ENCODE results near the gene ARFIP1.

GRCh38 chr4:152887981-152888380 lies 108.2 kb downstream of the ARFIP1 start:
- no peak for TF ChIP-seq GATA3 (IDR thresholded peaks at IDR 0.05; ENCODE audit: low read depth, low read length)
- TF ChIP-seq GATA2 (IDR thresholded peaks at IDR 0.05; ENCODE audit: low read depth, low read length), result no peak
